ENCODE results near the gene TSHR. TPM values are rescaled to one million over a fixed set of nuclear protein-coding genes. Genes with fewer than 3 reads are reported as not detected.

Gene TSHR
- total and polyA plus RNA-seq, 2 experiments from 2014 or later: 0.83 TPM; not detected in 1

DNA sequence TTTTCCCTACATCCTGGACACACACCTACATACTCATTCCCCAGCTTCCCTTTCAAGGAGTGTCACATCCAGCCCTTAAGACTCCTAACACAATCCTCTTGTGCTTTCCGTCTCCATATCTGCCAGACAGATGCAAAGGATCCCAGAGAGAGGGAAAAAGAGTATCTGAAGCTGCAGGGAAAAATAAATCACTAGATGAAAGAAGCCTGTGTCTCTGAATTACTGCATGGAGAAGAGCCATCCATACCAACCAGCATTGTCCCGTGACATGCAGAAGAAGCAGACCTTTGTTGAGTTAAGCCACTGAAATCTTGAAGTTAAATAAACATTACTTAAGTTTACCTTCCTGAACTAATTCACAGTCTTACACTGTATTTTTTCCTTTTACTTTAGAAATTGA lies 210.7 kb downstream of the TSHR start:
- Histone ChIP-seq H3K4me3 (no peak overlapping the region), H3K9me3 (ENCODE audit: low read depth) (no peaks in the 10 kb centered on the region), H3K36me3 (replicated peaks; ENCODE audit: insufficient read depth, low read depth) (no peaks in the 10 kb centered on the region), H2AFZ (no peak overlapping the region), H4K20me1 (ENCODE audit: insufficient read depth, poor library complexity, severe bottlenecking) (no peaks in the 10 kb centered on the region), H3K79me2 (peaks cover 4% of the 10 kb centered on the region), H3K4me1 (ENCODE audit: insufficient read depth) (peaks cover 6% of the 10 kb centered on the region), H3K27ac (no peak overlapping the region), H3K9me2 (replicated peaks; ENCODE audit: insufficient read depth) (no peaks in the 10 kb centered on the region), H3K27me3 (no peaks in the 10 kb centered on the region), H3K4me2 (no peak overlapping the region)
- WGBS (ENCODE audit: low lambda C conversion rate, missing lambda C conversion rate): 58% methylated on average over 2 of the region's 2 CpGs
- no peak for DNase-seq (ENCODE audit: low spot score)
- TF ChIP-seq EZH2phosphoT487 (IDR thresholded peaks at IDR 0.05; ENCODE audit: low read depth, severe bottlenecking, unreplicated experiment) (no peak), EZH2 (IDR thresholded peaks at IDR 0.05; ENCODE audit: borderline replicate concordance) (no peak)
- TF ChIP-seq, protein P1, sequence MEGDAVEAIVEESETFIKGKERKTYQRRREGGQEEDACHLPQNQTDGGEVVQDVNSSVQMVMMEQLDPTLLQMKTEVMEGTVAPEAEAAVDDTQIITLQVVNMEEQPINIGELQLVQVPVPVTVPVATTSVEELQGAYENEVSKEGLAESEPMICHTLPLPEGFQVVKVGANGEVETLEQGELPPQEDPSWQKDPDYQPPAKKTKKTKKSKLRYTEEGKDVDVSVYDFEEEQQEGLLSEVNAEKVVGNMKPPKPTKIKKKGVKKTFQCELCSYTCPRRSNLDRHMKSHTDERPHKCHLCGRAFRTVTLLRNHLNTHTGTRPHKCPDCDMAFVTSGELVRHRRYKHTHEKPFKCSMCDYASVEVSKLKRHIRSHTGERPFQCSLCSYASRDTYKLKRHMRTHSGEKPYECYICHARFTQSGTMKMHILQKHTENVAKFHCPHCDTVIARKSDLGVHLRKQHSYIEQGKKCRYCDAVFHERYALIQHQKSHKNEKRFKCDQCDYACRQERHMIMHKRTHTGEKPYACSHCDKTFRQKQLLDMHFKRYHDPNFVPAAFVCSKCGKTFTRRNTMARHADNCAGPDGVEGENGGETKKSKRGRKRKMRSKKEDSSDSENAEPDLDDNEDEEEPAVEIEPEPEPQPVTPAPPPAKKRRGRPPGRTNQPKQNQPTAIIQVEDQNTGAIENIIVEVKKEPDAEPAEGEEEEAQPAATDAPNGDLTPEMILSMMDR (IDR thresholded peaks at IDR 0.05; ENCODE audit: poor library complexity): no peak

DNA sequence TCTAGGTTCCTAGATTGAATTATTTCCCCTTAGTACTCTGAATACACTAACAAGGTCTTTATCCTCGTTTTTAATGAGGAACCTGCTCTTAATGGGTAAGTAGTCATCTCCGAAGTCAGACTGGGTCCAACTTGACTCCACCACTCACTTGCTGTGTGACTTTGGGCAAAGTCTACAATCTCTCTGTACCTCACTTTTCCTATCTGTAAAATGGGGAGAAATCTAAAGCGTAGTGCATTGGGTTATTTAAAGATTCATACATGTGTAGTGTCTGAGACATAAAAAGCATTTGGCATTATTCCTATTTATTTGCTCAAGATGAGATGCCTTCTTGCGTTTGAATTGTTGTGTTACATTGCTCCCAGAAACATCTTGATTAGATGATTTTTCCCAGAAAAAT lies 213.8 kb downstream of the TSHR start:
- 77% methylated on average over 4 of the region's 4 CpGs for WGBS (ENCODE audit: low lambda C conversion rate, missing lambda C conversion rate)
- Histone ChIP-seq H3K27ac (peak overlapping the region; percentile 95), H3K36me3 (replicated peaks; ENCODE audit: insufficient read depth, low read depth) (no peaks in the 10 kb centered on the region), H3K9me3 (ENCODE audit: low read depth) (no peaks in the 10 kb centered on the region), H3K4me3 (peak overlapping the region; percentile 38), H3K9me2 (replicated peaks; ENCODE audit: insufficient read depth) (no peaks in the 10 kb centered on the region), H2AFZ (peak overlapping the region; percentile 88), H3K79me2 (peaks cover 4% of the 10 kb centered on the region), H3K4me2 (peak overlapping the region; percentile 96), H3K27me3 (no peaks in the 10 kb centered on the region), H4K20me1 (ENCODE audit: insufficient read depth, poor library complexity, severe bottlenecking) (no peaks in the 10 kb centered on the region), H3K4me1 (ENCODE audit: insufficient read depth) (peaks cover 6% of the 10 kb centered on the region)
- no peak for DNase-seq (ENCODE audit: low spot score)
- TF ChIP-seq EZH2phosphoT487 (IDR thresholded peaks at IDR 0.05; ENCODE audit: low read depth, severe bottlenecking, unreplicated experiment): no peak
- TF ChIP-seq, protein P1 (IDR thresholded peaks at IDR 0.05; ENCODE audit: poor library complexity): no peak
- TF ChIP-seq EZH2 (IDR thresholded peaks at IDR 0.05; ENCODE audit: borderline replicate concordance): no peak

- H3K79me2 ChIP-seq: peaks cover 4% of the 10 kb centered on the region
- no peaks in the 10 kb centered on the region for H3K9me2 ChIP-seq (replicated peaks; ENCODE audit: insufficient read depth)
- H4K20me1 ChIP-seq (ENCODE audit: insufficient read depth, poor library complexity, severe bottlenecking): no peaks in the 10 kb centered on the region
- WGBS (ENCODE audit: low lambda C conversion rate, missing lambda C conversion rate): 28% methylated on average over 10 of the region's 10 CpGs
- peaks cover 6% of the 10 kb centered on the region for H3K4me1 ChIP-seq (ENCODE audit: insufficient read depth)
- H3K27me3 ChIP-seq: no peaks in the 10 kb centered on the region
- no peaks in the 10 kb centered on the region for H3K36me3 ChIP-seq (replicated peaks; ENCODE audit: insufficient read depth, low read depth)
- H2AFZ ChIP-seq: peak overlapping the region; percentile 88
- no peaks in the 10 kb centered on the region for H3K9me3 ChIP-seq (ENCODE audit: low read depth)
- peak; percentile 21 for DNase-seq (ENCODE audit: low spot score)
- peak overlapping the region; percentile 38 for H3K4me3 ChIP-seq
- no peak for TF ChIP-seq EZH2 (IDR thresholded peaks at IDR 0.05; ENCODE audit: borderline replicate concordance)
- TF ChIP-seq EZH2phosphoT487 (IDR thresholded peaks at IDR 0.05; ENCODE audit: low read depth, severe bottlenecking, unreplicated experiment): no peak
- TF ChIP-seq, protein P1 (IDR thresholded peaks at IDR 0.05; ENCODE audit: poor library complexity): no peak
- peak overlapping the region; percentile 96 for H3K4me2 ChIP-seq
- peak overlapping the region; percentile 95 for H3K27ac ChIP-seq
Observed at GRCh38 chr14:81169711-81170103, 214.3 kb downstream of the TSHR start.
